ENCODE data around the gene LARGE1.
"Not testable (repeated sequence)": the region's sequence is repeated elsewhere in the genome, so short reads cannot be mapped to it uniquely, and the experiment has no call there.

The LARGE1 gene

DNA sequence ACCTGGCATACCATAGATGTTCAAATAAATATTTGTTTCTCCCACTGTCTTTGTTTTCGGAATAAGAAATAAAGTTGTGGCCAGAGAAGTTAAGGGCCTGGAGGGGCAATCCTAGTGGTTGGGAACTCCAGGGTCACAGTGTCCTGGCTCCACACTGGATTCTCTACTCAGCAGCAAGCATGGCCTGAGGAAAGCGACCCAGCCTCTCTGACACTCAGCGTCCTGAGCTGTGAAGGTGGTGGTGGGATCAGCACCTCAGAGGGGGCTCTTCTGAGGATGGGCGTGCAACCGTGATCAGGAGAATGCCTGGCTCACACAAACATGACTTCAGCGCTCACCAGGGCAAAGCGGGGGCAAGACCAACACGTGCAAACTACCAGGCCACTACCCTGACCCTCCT lies 59.9 kb downstream of the LARGE1 start:
- Histone ChIP-seq H4K8ac (ENCODE audit: low read depth, low read length) (no peak overlapping the region), H3K4ac (ENCODE audit: low read length) (no peak overlapping the region), H2AK5ac (ENCODE audit: low read depth, low read length) (no peak overlapping the region), H3K79me1 (ENCODE audit: low read depth, low read length) (peaks cover 3% of the 10 kb centered on the region), H2BK5ac (ENCODE audit: low read length) (no peak overlapping the region), H2AFZ (ENCODE audit: low read length) (no peak overlapping the region), H3K27me3 (ENCODE audit: control insufficient read depth in 3 of 3, insufficient read depth in 3 of 3, low read depth in 1 of 3, low read length in 3 of 3) (no peaks in the 10 kb centered on the region), H3K36me3 (replicated peaks in 1 of 2; ENCODE audit: control insufficient read depth in 2 of 2, insufficient read depth in 2 of 2, low read length in 2 of 2) (no peaks in the 10 kb centered on the region), H3K14ac (ENCODE audit: low read length) (no peak overlapping the region), H2BK12ac (ENCODE audit: low read length) (no peak overlapping the region), H2BK15ac (ENCODE audit: low read length) (no peak overlapping the region), H3K18ac (ENCODE audit: low read length) (peak overlapping the region; percentile 61), H3K4me2 (ENCODE audit: insufficient read depth, low read length, poor library complexity, severe bottlenecking) (no peak overlapping the region), H3K4me3 (ENCODE audit: low read length in 2 of 2) (no peak overlapping the region), H3K9ac (ENCODE audit: low read depth, low read length, poor library complexity) (no peak overlapping the region), H4K91ac (ENCODE audit: low read depth, low read length, poor library complexity) (no peak overlapping the region), H3K4me1 (ENCODE audit: control insufficient read depth in 2 of 2, insufficient read depth in 1 of 2, low read depth in 1 of 2, low read length in 2 of 2) (peaks cover 0 to 9% of the 10 kb centered on the region in 2 donors), H3K9me3 (replicated peaks in 1 of 2; ENCODE audit: control insufficient read depth in 2 of 2, insufficient read depth in 1 of 2, low read depth in 1 of 2, low read length in 2 of 2) (no peaks in the 10 kb centered on the region), H2BK120ac (ENCODE audit: low read depth, low read length) (no peak overlapping the region), H3K27ac (replicated peaks; ENCODE audit: low read length) (no peak overlapping the region), H3K23ac (ENCODE audit: low read depth, low read length, poor library complexity) (no peak overlapping the region)
- no CpG with 5 or more reads among the region's 8 CpGs for WGBS, 2 donors (ENCODE audit: extremely low coverage in 2 of 2, insufficient read length in 2 of 2, insufficient replicate concordance in 1 of 2)
- no peak for DNase-seq (ENCODE audit: low spot score)

GRCh38 chr22:33859311-33859710 lies 61.0 kb downstream of the LARGE1 start:
- Histone ChIP-seq H3K4me3 (ENCODE audit: low read length in 2 of 2) (no peak overlapping the region), H2AK5ac (ENCODE audit: low read depth, low read length) (no peak overlapping the region), H2AFZ (ENCODE audit: low read length) (no peak overlapping the region), H2BK15ac (ENCODE audit: low read length) (no peak overlapping the region), H3K4ac (ENCODE audit: low read length) (no peak overlapping the region), H2BK5ac (ENCODE audit: low read length) (no peak overlapping the region), H2BK12ac (ENCODE audit: low read length) (no peak overlapping the region), H3K27ac (replicated peaks; ENCODE audit: low read length) (no peak overlapping the region), H3K4me1 (ENCODE audit: control insufficient read depth in 2 of 2, insufficient read depth in 1 of 2, low read depth in 1 of 2, low read length in 2 of 2) (peaks cover 2 to 9% of the 10 kb centered on the region in 2 donors), H4K91ac (ENCODE audit: low read depth, low read length, poor library complexity) (no peak overlapping the region), H3K27me3 (ENCODE audit: control insufficient read depth in 3 of 3, insufficient read depth in 3 of 3, low read depth in 1 of 3, low read length in 3 of 3) (no peaks in the 10 kb centered on the region), H3K18ac (ENCODE audit: low read length) (no peak overlapping the region), H3K9ac (ENCODE audit: low read depth, low read length, poor library complexity) (no peak overlapping the region), H3K23ac (ENCODE audit: low read depth, low read length, poor library complexity) (no peak overlapping the region), H3K79me1 (ENCODE audit: low read depth, low read length) (peaks cover 3% of the 10 kb centered on the region), H4K8ac (ENCODE audit: low read depth, low read length) (no peak overlapping the region), H2BK120ac (ENCODE audit: low read depth, low read length) (no peak overlapping the region), H3K4me2 (ENCODE audit: insufficient read depth, low read length, poor library complexity, severe bottlenecking) (no peak overlapping the region), H3K36me3 (replicated peaks in 1 of 2; ENCODE audit: control insufficient read depth in 2 of 2, insufficient read depth in 2 of 2, low read length in 2 of 2) (no peaks in the 10 kb centered on the region), H3K14ac (ENCODE audit: low read length) (no peak overlapping the region), H3K9me3 (replicated peaks in 1 of 2; ENCODE audit: control insufficient read depth in 2 of 2, insufficient read depth in 1 of 2, low read depth in 1 of 2, low read length in 2 of 2) (no peaks in the 10 kb centered on the region)
- no CpG with 5 or more reads among the region's 6 CpGs for WGBS, 2 donors (ENCODE audit: extremely low coverage in 2 of 2, insufficient read length in 2 of 2, insufficient replicate concordance in 1 of 2)
- no peak for DNase-seq (ENCODE audit: low spot score)

- H3K79me1 ChIP-seq (ENCODE audit: low read depth, low read length): not testable (repeated sequence)
Observed at GRCh38 chr22:33858653-33859052, 61.6 kb downstream of the LARGE1 start.

DNA sequence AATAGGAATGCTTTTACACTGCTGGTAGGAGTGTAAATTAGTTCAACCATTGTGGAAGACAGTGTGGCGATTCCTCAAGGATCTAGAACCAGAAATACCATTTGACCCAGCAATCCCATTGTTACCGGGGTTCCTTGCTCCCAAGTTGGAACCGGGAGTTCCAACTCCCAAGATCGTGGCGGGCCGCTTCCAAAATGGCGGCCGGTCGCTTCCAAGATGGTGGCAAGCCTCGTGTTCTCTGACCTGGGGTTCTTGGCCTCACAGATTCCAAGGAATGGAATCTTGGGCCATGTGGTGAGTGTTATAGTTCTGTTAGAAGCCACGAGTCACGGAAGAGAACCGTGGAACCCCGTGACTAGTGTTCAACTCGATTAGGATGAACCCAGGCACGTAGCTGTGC lies 62.5 kb downstream of the LARGE1 start:
- not testable (repeated sequence) for H3K23ac ChIP-seq (ENCODE audit: low read depth, low read length, poor library complexity); H3K14ac ChIP-seq (ENCODE audit: low read length); H3K9ac ChIP-seq (ENCODE audit: low read depth, low read length, poor library complexity); H3K4me3 ChIP-seq (ENCODE audit: low read length in 2 of 2); H2BK12ac ChIP-seq (ENCODE audit: low read length); H3K9me3 ChIP-seq (replicated peaks in 1 of 2; ENCODE audit: control insufficient read depth in 2 of 2, insufficient read depth in 1 of 2, low read depth in 1 of 2, low read length in 2 of 2); DNase-seq (ENCODE audit: low spot score); H3K27ac ChIP-seq (replicated peaks; ENCODE audit: low read length); H4K91ac ChIP-seq (ENCODE audit: low read depth, low read length, poor library complexity); H2AK5ac ChIP-seq (ENCODE audit: low read depth, low read length); H3K18ac ChIP-seq (ENCODE audit: low read length); H2BK5ac ChIP-seq (ENCODE audit: low read length); H3K4me2 ChIP-seq (ENCODE audit: insufficient read depth, low read length, poor library complexity, severe bottlenecking); H3K36me3 ChIP-seq (replicated peaks in 1 of 2; ENCODE audit: control insufficient read depth in 2 of 2, insufficient read depth in 2 of 2, low read length in 2 of 2); H3K79me1 ChIP-seq (ENCODE audit: low read depth, low read length); H4K8ac ChIP-seq (ENCODE audit: low read depth, low read length); H2BK15ac ChIP-seq (ENCODE audit: low read length); H2AFZ ChIP-seq (ENCODE audit: low read length); H3K4ac ChIP-seq (ENCODE audit: low read length); H2BK120ac ChIP-seq (ENCODE audit: low read depth, low read length); H3K27me3 ChIP-seq (ENCODE audit: control insufficient read depth in 3 of 3, insufficient read depth in 3 of 3, low read depth in 1 of 3, low read length in 3 of 3)
- peaks cover 5 to 13% of the 10 kb centered on the region in 2 donors for H3K4me1 ChIP-seq (ENCODE audit: control insufficient read depth in 2 of 2, insufficient read depth in 1 of 2, low read depth in 1 of 2, low read length in 2 of 2)
- WGBS, 2 donors (ENCODE audit: extremely low coverage in 2 of 2, insufficient read length in 2 of 2, insufficient replicate concordance in 1 of 2): no CpG with 5 or more reads among the region's 16 CpGs

More at GRCh38 chr22:33858653-33859052, 61.6 kb downstream of the LARGE1 start:
- H3K4me2 ChIP-seq (ENCODE audit: insufficient read depth, low read length, poor library complexity, severe bottlenecking); H3K23ac ChIP-seq (ENCODE audit: low read depth, low read length, poor library complexity); H2AFZ ChIP-seq (ENCODE audit: low read length); H3K4me3 ChIP-seq (ENCODE audit: low read length in 2 of 2); H2BK5ac ChIP-seq (ENCODE audit: low read length); H3K18ac ChIP-seq (ENCODE audit: low read length); H2AK5ac ChIP-seq (ENCODE audit: low read depth, low read length); H3K9ac ChIP-seq (ENCODE audit: low read depth, low read length, poor library complexity); H4K91ac ChIP-seq (ENCODE audit: low read depth, low read length, poor library complexity); H2BK15ac ChIP-seq (ENCODE audit: low read length); H2BK12ac ChIP-seq (ENCODE audit: low read length); H3K27ac ChIP-seq (replicated peaks; ENCODE audit: low read length); H3K4ac ChIP-seq (ENCODE audit: low read length); H3K27me3 ChIP-seq (ENCODE audit: control insufficient read depth in 3 of 3, insufficient read depth in 3 of 3, low read depth in 1 of 3, low read length in 3 of 3); H4K8ac ChIP-seq (ENCODE audit: low read depth, low read length); H3K36me3 ChIP-seq (replicated peaks in 1 of 2; ENCODE audit: control insufficient read depth in 2 of 2, insufficient read depth in 2 of 2, low read length in 2 of 2); DNase-seq (ENCODE audit: low spot score); H2BK120ac ChIP-seq (ENCODE audit: low read depth, low read length); H3K9me3 ChIP-seq (replicated peaks in 1 of 2; ENCODE audit: control insufficient read depth in 2 of 2, insufficient read depth in 1 of 2, low read depth in 1 of 2, low read length in 2 of 2); H3K14ac ChIP-seq (ENCODE audit: low read length): not testable (repeated sequence)
- peaks cover 5 to 11% of the 10 kb centered on the region in 2 donors for H3K4me1 ChIP-seq (ENCODE audit: control insufficient read depth in 2 of 2, insufficient read depth in 1 of 2, low read depth in 1 of 2, low read length in 2 of 2)
- WGBS, 2 donors (ENCODE audit: extremely low coverage in 2 of 2, insufficient read length in 2 of 2, insufficient replicate concordance in 1 of 2): no CpG with 5 or more reads among the region's 5 CpGs
